ENCODE measurements around the gene ADGRL2. TPM values are rescaled to one million over a fixed set of nuclear protein-coding genes. Genes with fewer than 3 reads are reported as not detected.

Gene ADGRL2
- total and polyA plus RNA-seq, 2 of the 4 experiments (the other 2 are of a cell fraction) = 17.0 to 42.7 TPM

- DNase-seq (peak; percentile 46), ATAC-seq (ENCODE audit: low read depth) (no peak)
- POLR2A ChIA-PET (ENCODE audit: unreplicated experiment) = no interaction called here
- no peak overlapping the region for H3K27ac ChIP-seq (ENCODE audit: insufficient read depth, low read length)
- no peaks in the 10 kb centered on the region for H3K9me1 ChIP-seq (ENCODE audit: insufficient read depth, low read length)
- no peak overlapping the region for H3K23ac ChIP-seq (ENCODE audit: low read depth, low read length)
- no peak overlapping the region for H2BK20ac ChIP-seq (ENCODE audit: low read depth, low read length)
- 0 out of 2 replicates have a peak overlapping the region, but pooled peaks have one; percentile 7 for H3K4ac ChIP-seq (ENCODE audit: low read depth, low read length)
- H3K79me1 ChIP-seq (ENCODE audit: low read depth in 1 of 2, low read length in 2 of 2) = no peaks in the 10 kb centered on the region; a peak in 1 of 4 replicates
- no peaks in the 10 kb centered on the region for H3K9me3 ChIP-seq (ENCODE audit: control insufficient read depth, insufficient read depth, low read length)
- no peak overlapping the region for H4K8ac ChIP-seq (ENCODE audit: low read depth in 2 of 2, low read length in 2 of 2)
- H3K14ac ChIP-seq (replicated peaks; ENCODE audit: low read depth, low read length) = 0 out of 2 replicates have a peak overlapping the region, but pooled peaks have one; percentile 6
- no peak overlapping the region for H2BK120ac ChIP-seq (ENCODE audit: low read depth, low read length)
- H3K18ac ChIP-seq (ENCODE audit: low read depth, low read length) = no peak overlapping the region; the same call in 1 of the 2 replicates
- no peak overlapping the region for H3K9ac ChIP-seq (ENCODE audit: low read depth, low read length)
- no peak overlapping the region; the same call in 1 of the 2 replicates for H2AK5ac ChIP-seq (ENCODE audit: low read depth, low read length)
- WGBS, 2 experiments (ENCODE audit: extremely low coverage in 2 of 2, insufficient read length in 1 of 2) = 100% methylated on average over 1 of the region's 6 CpGs; no CpG with 5 or more reads in 1 of the 2 experiments
- intact Hi-C loops (cut with micrococcal nuclease) (no loop called here), dilution Hi-C loops (cut with HindIII; ENCODE audit: low sequenced_read_pairs, unreplicated experiment) (no loop called here), in situ Hi-C loops (cut with MboI; ENCODE audit: low sequenced_read_pairs) (no loop called here)
- no TSS peak for BruUV-seq (replicated peaks)
- H2AFZ ChIP-seq (replicated peaks; ENCODE audit: low read length, poor library complexity) = no peak overlapping the region
- H3K27me3 ChIP-seq (ENCODE audit: control insufficient read depth, insufficient read depth, low read length) = peaks cover 4% of the 10 kb centered on the region; the same call in 1 of the 2 replicates
- no peak overlapping the region for H3K56ac ChIP-seq (ENCODE audit: extremely low read depth, insufficient read depth, low read length)
- H2BK15ac ChIP-seq (ENCODE audit: low read depth, low read length) = peak overlapping the region; percentile 64; the same call in 1 of the 3 replicates
- TF ChIP-seq RCOR1 (IDR thresholded peaks at IDR 0.05; ENCODE audit: insufficient replicate concordance, low read length) (no peak), USF2 (IDR thresholded peaks at IDR 0.05; ENCODE audit: low read depth, low read length) (no peak), NFE2L2 (IDR thresholded peaks at IDR 0.05; ENCODE audit: low read depth, low read length) (no peak), BHLHE40 (IDR thresholded peaks at IDR 0.05; ENCODE audit: low read depth, low read length) (no peak), SMC3 (IDR thresholded peaks at IDR 0.05; ENCODE audit: low read depth, low read length) (no peak)
- H4K5ac ChIP-seq (ENCODE audit: low read depth, low read length) = peak overlapping the region; percentile 59; the same call in 1 of the 2 replicates
- H3K36me3 ChIP-seq (ENCODE audit: control insufficient read depth, insufficient read depth, low read length) = no peaks in the 10 kb centered on the region
- no peak overlapping the region for H3K4me3 ChIP-seq (ENCODE audit: insufficient read depth, low read depth, low read length)
- no peak overlapping the region for H2BK5ac ChIP-seq (ENCODE audit: low read depth, low read length, poor library complexity, severe bottlenecking)
- H4K91ac ChIP-seq (ENCODE audit: insufficient read depth, low read depth, low read length) = no peak overlapping the region
- H2AK9ac ChIP-seq (replicated peaks; ENCODE audit: low read depth, low read length, poor library complexity) = no peak overlapping the region
- CTCF ChIA-PET = no interaction called here
- no peaks in the 10 kb centered on the region; the same call in 1 of the 2 replicates for H4K20me1 ChIP-seq (ENCODE audit: insufficient read depth, low read length)
- no peak overlapping the region; the same call in 1 of the 2 replicates for H3K4me2 ChIP-seq (ENCODE audit: low read depth, low read length)
- H3K4me1 ChIP-seq (ENCODE audit: control insufficient read depth, insufficient read depth, low read length) = peaks cover 7% of the 10 kb centered on the region
Measured at GRCh38 chr1:81834921-81835698, 34.4 kb downstream of the ADGRL2 start.

Data from IMR-90 (cell line).